Measurements from ENCODE around the gene RILPL1.
"Not testable (repeated sequence)": the region's sequence is repeated elsewhere in the genome, so short reads cannot be mapped to it uniquely, and the experiment has no call there.

RILPL1 gene

DNA sequence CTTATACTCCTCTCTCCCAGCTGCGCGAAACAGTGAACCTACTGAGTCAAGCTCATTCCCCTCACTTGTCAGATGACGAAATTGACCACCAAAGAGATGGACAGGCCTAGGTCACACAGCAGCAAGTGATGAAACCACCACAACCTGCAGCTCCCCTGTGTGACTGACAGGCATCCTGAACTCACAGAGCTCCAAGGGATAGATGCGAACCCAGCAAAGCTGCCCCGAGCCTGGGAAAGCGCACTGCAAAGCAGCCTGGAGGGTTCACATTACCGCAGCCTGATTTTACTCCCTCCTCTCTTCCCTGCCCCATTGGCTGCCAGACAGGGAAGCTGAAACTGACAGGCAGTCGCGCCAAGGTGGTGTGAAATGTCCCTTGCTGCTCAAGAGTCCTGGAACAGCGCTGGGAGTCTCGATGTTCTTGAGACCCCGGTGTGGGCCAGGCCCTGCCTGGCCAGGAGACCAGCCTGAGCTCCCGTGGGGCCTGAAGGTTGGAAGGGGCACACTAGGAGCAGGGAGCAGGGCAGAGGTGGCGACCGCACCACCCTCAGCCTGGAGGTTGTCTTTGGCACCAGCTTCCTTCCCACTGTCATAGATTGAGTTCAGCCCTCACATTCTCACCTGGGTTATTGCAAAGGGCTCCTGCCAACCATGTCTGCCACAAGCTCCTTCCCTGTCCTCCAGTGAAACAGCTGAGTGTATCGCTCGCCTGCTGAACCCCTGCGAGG lies 39.2 kb downstream of the RILPL1 start:
- no peak for DNase-seq (ENCODE audit: low spot score)

DNA sequence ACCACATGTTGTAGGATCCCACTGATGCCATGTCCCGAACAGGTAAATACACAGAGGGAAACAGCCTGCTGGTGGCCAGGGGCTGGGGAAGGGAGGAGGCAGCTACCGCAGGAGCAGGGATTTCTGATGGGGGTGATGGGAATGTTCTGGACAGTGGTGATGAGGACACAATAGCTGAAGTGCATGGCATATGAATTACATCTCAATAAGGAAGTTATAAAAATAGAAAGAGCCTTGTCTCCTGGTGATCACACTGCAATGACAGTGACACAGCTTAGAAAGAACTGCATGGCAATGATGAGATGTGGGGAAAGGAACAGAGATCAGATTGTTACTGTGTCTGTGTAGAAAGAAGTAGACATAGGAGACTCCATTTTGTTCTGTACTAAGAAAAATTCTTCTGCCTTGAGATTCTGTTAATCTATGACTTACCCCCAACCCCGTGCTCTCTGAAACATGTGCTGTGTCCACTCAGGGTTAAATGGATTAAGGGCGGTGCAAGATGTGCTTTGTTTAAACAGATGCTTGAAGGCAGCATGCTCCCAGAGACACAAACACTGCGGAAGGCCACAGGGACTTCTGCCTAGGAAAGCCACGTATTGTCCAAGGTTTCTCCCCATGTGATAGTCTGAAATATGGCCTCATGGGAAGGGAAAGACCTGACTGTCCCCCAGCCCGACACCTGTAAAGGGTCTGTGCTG lies 41.0 kb downstream of the RILPL1 start:
- not testable (repeated sequence) for DNase-seq (ENCODE audit: low spot score)

GRCh38 chr12:123491481-123491880 lies 42.0 kb downstream of the RILPL1 start:
- no peak for DNase-seq (ENCODE audit: low spot score)

DNA sequence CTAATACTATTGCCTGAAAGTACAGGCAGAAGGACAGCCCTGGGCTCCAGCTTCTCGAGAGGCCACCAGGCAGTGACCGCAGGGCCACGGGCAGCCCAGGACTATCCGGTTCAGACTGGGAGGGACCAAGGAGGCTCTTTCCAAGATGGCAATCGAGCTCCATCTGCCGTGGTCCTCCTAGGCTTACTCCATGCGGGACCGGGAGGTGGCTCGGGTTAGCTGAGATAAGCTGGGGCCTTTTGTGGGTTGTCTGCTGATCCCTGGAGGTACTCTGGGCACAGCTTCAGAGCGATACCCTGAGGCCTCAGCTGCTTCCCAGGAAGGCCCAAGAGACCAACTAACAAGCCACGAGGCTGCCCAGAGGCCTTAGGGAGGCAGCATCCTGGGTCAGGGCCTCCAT lies 42.5 kb downstream of the RILPL1 start:
- DNase-seq (ENCODE audit: low spot score): no peak

GRCh38 chr12:123490089-123490488 lies 43.4 kb downstream of the RILPL1 start:
- DNase-seq (ENCODE audit: low spot score): no peak

DNA sequence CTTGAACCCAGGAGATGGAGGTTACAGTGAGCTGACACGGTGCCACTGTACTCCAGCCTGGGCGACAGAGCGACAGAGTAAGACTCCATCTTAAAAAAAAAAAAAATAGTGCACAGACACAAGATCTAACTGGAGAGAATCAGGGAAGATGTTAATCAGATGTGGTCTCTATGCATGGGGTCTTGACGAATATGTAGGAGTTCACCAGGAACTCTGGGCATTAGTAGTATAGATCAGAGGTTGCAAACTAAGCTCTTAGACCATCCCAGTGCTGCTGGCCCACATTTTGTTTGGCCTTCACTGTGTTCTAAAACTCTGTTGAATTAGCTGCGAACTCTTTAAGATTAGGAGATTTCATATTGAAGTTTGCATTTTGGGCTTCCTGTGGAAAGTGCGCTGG lies 43.9 kb downstream of the RILPL1 start:
- DNase-seq (ENCODE audit: low spot score): no peak

DNA sequence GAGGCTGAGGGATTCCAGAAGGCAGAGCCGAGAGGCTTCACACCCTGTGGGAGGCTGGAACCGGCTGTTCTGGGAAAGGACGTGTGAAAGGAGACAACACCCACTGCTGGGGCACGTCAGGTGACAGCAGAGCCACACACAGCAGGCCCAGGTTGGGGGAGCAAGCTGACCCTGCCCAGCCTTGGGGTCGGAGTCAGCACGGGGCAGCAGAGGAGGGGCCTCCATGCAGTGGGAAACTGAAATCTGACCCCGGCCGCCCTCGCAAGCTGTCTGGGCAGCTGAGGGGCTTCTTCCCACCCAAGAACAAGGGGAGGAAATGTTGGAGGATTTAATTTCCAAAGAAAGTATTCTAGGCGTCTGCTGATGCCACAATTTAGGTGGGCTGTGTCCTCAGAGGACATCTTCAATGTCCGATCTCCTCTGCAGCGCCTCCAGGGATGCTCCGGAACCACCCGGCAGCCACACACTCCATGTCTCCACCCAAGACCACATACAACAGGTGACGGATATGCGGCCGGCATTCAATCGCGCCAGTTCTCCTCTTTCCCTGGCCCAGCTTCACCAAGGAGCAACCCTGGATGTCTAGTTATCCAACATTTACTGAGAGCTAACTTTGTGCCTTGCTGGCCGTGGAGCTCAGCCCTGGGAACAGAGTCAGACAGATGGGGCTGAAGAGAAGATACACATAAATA lies 44.8 kb downstream of the RILPL1 start:
- DNase-seq (ENCODE audit: low spot score): no peak

DNA sequence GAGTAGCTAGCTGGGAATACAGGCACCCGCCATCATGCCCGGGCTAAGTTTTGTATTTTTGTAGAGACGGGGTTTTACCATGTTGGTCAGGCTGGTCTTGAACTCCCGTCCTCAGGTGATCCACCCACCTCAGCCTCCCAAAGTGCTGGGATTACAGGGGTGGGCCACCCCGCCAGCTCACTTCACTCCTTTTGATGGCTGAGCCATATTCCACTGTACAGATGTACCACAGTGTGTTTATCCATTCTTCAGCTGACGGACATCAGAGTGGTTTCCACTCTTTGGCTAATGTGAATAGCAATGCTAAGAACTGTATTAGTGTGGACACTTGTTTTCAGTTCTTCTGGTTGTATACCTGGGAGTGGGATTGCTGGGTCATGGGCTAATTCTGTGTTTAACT lies 46.1 kb downstream of the RILPL1 start:
- DNase-seq (ENCODE audit: low spot score): no peak

DNA sequence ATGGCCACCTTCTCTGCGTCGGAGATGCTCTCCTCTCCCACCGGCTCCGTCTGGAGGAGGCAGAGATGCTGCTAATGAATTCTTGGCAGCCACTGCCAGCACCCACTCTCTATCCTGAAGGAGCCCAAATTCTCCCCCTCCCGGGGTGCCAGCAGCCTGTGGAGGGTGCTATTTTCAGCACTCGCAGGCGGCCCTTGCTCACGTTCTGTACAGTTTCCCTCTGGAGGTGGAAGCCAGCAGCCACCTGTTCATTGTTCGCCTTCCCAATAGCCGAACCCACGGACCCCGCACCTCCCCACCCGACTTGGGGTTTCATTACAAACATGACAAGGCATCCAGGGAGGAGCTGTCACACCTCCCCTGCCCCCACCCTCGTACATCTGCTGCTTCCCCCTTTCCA lies 47.8 kb downstream of the RILPL1 start:
- no peak for DNase-seq (ENCODE audit: low spot score)

DNA sequence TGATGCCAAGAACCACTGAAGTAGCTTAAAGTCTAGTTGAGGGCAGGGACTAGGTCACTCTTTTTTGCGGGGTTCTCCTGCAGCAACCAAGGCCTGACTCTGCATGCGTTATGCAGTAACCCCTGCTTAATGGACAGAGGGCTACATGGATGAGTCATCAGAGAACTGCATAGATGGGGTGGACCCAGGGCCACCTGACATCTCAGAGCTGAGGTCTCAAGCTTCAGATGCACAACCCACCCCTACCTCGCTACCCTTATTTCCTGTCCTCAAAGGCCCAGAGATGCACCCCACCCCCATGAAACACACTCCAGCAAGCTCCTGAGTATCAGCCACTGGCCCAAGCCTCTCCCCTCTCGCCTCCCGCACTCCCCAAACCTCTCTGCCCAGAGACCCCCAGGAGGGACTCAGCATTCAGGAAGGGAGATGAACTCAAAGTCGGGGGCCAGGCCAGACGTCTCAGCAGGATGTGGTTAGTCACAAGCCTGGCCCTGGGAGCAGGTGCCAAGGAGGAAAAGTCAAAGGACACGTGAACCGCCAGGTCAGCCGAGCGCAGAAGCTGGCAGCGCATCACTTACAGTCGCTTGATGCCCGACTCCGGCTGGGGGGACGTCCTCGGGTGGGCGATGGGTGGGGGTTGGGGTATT lies 49.8 kb downstream of the RILPL1 start:
- DNase-seq (ENCODE audit: low spot score): no peak

DNA sequence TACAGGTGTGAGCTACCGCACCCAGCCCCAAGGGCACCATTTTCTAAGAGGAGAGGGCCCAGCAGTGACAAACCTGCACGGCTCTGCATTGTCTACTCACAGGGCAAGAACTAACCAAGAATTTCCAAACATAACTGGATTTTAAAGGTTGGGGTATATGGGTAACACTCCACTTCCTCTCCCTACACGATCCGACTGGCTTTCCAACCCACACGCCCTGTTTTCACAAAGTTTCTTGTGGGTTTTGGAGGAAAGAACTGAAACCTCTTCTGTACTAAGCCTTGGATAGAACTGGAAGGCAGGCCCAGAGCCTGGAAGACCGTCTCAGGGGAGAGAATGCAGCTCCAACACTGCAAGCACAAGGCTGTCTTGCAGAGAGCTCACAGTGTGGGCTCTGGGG lies 50.6 kb downstream of the RILPL1 start:
- DNase-seq (ENCODE audit: low spot score): no peak

DNA sequence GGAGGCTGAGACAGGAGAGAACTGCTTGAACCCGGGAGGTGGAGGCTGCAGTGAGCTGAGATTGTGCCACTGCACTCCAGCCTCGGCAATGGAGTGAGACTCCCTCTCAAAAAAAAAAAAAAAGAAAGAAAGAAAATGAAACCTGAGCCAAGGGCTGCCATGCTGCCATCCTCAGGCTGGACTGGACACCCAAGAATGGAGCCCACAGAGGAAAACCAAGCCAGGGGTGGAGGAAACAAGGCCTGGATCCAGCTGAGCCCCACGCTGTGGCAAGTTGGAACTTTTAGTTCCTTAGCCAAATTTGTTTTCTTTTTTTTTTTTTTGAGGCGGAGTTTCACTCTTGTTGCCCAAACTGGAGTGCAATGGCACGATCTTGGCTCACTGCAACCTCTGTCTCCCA lies 52.3 kb downstream of the RILPL1 start:
- not testable (repeated sequence) for DNase-seq (ENCODE audit: low spot score)

DNA sequence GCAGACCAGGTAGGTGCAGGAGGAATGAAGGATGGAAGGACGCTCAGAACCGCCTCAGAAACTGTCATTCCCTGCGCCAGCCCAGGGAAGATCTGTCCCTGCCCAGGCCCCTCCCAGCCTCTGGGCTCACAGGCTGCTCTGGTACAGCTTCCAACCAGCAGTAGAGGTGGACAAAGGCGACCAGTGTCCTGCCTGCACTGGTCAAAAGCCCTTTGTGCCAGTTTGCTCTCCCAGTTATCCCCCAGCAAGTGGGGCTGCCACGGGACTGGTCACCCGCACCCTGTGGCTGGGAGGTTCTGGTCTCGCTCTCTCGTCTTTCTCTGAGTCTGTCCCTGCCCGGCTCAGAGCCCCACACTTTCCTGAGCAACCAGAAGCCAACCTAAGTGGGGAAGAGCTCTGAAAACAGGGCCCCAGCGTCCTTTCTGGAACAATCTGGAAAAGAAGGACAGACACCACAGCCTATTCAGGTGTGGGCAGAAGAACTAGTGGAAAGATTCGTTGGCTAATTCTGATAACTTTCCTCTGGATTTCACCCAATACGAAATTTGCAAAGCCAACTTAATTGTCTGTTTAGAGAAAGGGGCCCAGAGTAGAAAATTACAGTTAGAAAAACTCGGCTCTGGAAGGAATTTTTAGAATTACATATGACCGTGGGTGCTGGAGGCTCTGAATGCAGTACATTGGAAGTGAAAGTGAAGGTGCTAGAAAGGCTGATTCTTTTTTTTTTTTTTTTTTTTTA lies 53.9 kb downstream of the RILPL1 start:
- DNase-seq (ENCODE audit: low spot score): no peak

- no peak for DNase-seq (ENCODE audit: low spot score)
Observed at GRCh38 chr12:123478762-123479161, 54.8 kb downstream of the RILPL1 start.

DNA sequence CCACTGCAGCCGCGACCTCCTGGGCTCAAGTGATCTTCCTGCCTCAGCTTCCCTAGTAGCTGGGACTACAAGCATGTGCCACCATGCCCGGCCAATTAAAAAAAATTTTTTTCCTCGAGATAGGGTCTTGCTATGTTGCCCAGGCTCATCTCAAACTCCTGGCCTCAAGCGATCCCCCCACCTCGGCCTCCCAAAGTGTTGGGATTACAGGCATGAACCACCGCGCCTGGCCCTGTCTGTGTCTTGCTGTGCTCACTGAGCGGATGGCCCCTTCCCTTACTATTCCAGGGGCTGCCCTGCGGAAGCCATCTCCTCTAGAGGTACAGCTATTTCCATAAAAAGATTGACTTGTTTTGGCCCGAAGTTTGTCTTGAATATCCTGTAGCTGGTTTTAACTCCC lies 55.5 kb downstream of the RILPL1 start:
- DNase-seq (ENCODE audit: low spot score): no peak

DNA sequence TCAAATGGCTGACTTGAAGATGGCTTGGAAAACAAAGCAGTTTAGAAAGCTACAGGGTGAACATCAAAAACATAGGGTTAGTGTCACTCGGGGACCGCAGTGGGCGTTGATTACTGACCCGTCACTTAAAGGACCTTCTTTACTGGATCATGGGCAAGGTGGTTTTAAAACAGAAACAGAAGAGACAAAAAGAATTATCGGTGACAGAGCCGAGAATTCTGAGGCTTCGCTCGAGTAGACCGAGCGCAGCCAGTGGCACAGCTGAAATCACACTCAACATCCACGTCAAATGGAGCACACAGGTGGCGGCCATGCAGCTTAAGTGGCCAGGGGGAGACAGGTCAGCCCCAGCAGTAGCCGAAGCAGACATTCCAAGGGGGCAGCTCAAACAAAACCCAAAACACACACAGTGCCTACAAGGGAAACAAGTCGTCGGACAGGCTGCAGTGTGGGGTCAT lies 58.2 kb downstream of the RILPL1 start:
- no peak for DNase-seq (ENCODE audit: low spot score)

GRCh38 chr12:123474485-123475245 lies 58.9 kb downstream of the RILPL1 start:
- DNase-seq (ENCODE audit: low spot score): no peak

- DNase-seq (ENCODE audit: low spot score): no peak
Observed at GRCh38 chr12:123472438-123472849, 61.1 kb downstream of the RILPL1 start.

GRCh38 chr12:123471374-123472068 lies 62.0 kb downstream of the RILPL1 start:
- no peak for DNase-seq (ENCODE audit: low spot score)

DNA sequence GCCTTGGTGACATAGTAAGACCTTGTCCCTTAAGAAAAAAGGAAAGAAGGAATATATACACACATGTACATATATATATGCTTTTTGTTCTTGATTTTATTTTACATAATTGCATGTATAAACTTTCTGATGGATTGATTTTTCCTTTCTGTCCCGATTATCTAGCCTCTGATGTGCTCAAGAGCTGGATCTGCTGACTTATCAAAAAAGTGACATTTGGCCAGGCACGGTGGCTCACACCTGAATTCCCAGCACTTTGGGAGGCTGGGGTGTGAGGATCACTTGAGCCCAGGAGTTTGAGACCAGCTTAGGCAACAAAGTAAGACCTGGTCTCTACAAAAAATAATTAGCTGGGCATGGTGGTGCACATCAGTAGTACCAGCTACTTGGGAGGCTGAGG lies 63.5 kb downstream of the RILPL1 start:
- no peak for DNase-seq (ENCODE audit: low spot score)
